HepG2 (cell line): Measurements from ENCODE around the gene WDR54. TPM values are rescaled to one million over a fixed set of nuclear protein-coding genes. Genes with fewer than 3 reads are reported as not detected.

Source experiments
- CENPT ChIP-seq: sonication (generic); formaldehyde crosslinking; IDR thresholded peaks from 2 replicates; pipeline ENCODE4 v1.8.0; 2022; ENCODE audit warnings: low read depth, mild to moderate bottlenecking, moderate library complexity, missing genetic modification reagents
- MTA1 ChIP-seq: sonication (generic); formaldehyde crosslinking; IDR thresholded peaks from 2 replicates; pipeline ENCODE4 v1.4.0; 2020; ENCODE audit warnings: missing genetic modification reagents, mild to moderate bottlenecking, borderline replicate concordance
- NR2C2 ChIP-seq: sonication (generic); formaldehyde crosslinking; IDR thresholded peaks from 2 replicates; pipeline ENCODE4 v1.4.0; 2020; ENCODE audit warnings: missing genetic modification reagents, mild to moderate bottlenecking, moderate library complexity, borderline replicate concordance
- SOX5 ChIP-seq: IDR thresholded peaks from 2 replicates; pipeline ENCODE4 v1.6.1; 2016; ENCODE audit warnings: borderline replicate concordance
- ZC3H13 ChIP-seq: sonication (generic); formaldehyde crosslinking; IDR thresholded peaks from 2 replicates; pipeline ENCODE4 v1.8.1; 2023; ENCODE audit warnings: mild to moderate bottlenecking, missing genetic modification reagents, moderate library complexity
- ZFP1 ChIP-seq: IDR thresholded peaks from 2 replicates; pipeline ENCODE4 v1.6.1; 2016
- ZFP91 ChIP-seq: sonication (generic); formaldehyde crosslinking; IDR thresholded peaks from 2 replicates; pipeline ENCODE4 v1.9.0; 2022; ENCODE audit warnings: missing genetic modification reagents, mild to moderate bottlenecking, borderline replicate concordance
- ZNF10 ChIP-seq: sonication (generic); formaldehyde crosslinking; IDR thresholded peaks from 2 replicates; pipeline ENCODE4 v1.4.0; 2020; ENCODE audit warnings: mild to moderate bottlenecking, low read depth, missing genetic modification reagents, borderline replicate concordance
- ZNF512 ChIP-seq: sonication (generic); formaldehyde crosslinking; IDR thresholded peaks from 2 replicates; pipeline ENCODE4 v1.4.0; 2020; ENCODE audit warnings: mild to moderate bottlenecking, missing genetic modification reagents
- ZNF547 ChIP-seq: sonication (generic); formaldehyde crosslinking; IDR thresholded peaks from 2 replicates; pipeline ENCODE4 v1.5.1; 2020; ENCODE audit warnings: mild to moderate bottlenecking, missing genetic modification reagents
- ZNF614 ChIP-seq: IDR thresholded peaks from 2 replicates; pipeline ENCODE4 v1.6.1; 2018; ENCODE audit warnings: missing biosample characterization, missing genetic modification reagents, inconsistent platforms, borderline replicate concordance
- ZSCAN20 ChIP-seq: sonication (generic); formaldehyde crosslinking; IDR thresholded peaks from 2 replicates; pipeline ENCODE4 v1.4.0; 2020; ENCODE audit warnings: missing genetic modification reagents, mild to moderate bottlenecking, borderline replicate concordance
- polyA plus RNA-seq, 8 experiments: library from polyadenylated mRNA; depleted of rRNA in 3 of 8; stranded (reverse) in 7 of 8; unstranded in 1 of 8; fragments of >200 nt; fragmentation: Illumina TruSeq in 4 of 8; extraction: Trizol in 4 of 8; gene quantifications; 2 replicates each; pipeline versions ENCODE4 v1.2.1 to v1.2.3, GENCODE V29; 2011 to 2016; ENCODE audit warnings: low read depth in 4 of 8, missing spikeins in 1 of 8, mixed read lengths in 1 of 8; ENCODE audit not compliant: insufficient read depth in 1 of 8
- total RNA-seq, 5 experiments: library from RNA; depleted of rRNA; stranded (reverse); fragments of >200 nt; fragmentation: Illumina TruSeq; extraction: Trizol; gene quantifications; 2 replicates each; pipeline ENCODE4 v1.2.3, GENCODE V29; 2016; ENCODE audit warnings: low read depth in 1 of 5

WDR54 gene
- total and polyA plus RNA-seq, 2 of the 13 experiments (the other 11 are each of a cell fraction or from before 2014, with no cell fraction given), result 2.0 to 17.3 TPM

- no peak for TF ChIP-seq ZNF512 (CRISPR knock-in tag)
- peak; percentile 94; the same call in 1 of the 2 replicates for TF ChIP-seq ZSCAN20 (CRISPR knock-in tag)
- peak; percentile 58 for TF ChIP-seq SOX5
- peak; percentile 84 for TF ChIP-seq ZNF547 (CRISPR knock-in tag)
- TF ChIP-seq ZFP1 (CRISPR knock-in tag), result 0 out of 2 replicates have a peak, but pooled peaks have one; percentile 21
- TF ChIP-seq ZNF10 (CRISPR knock-in tag), result no peak
- TF ChIP-seq CENPT (CRISPR knock-in tag), result peak; percentile 94
- TF ChIP-seq MTA1 (CRISPR knock-in tag), result no peak; the same call in 1 of the 2 replicates
- peak; percentile 90; the same call in 1 of the 2 replicates for TF ChIP-seq ZFP91 (CRISPR knock-in tag)
- TF ChIP-seq ZC3H13 (CRISPR knock-in tag), result 0 out of 2 replicates have a peak, but pooled peaks have one; percentile 82
- TF ChIP-seq NR2C2 (CRISPR knock-in tag), result no peak; the same call in none of the 2 replicates
- TF ChIP-seq ZNF614 (CRISPR knock-in tag), result peak; percentile 81
- TF ChIP-seq, all 625 proteins: peak for 390
Observed at GRCh38 chr2:74441690-74442482, 20.4 kb downstream of the WDR54 start, which contains the start of gene RTKN (continued).
